ENCODE results near the gene RIBC2. TPM values are rescaled to one million over a fixed set of nuclear protein-coding genes. Genes with fewer than 3 reads are reported as not detected.

Gene RIBC2
- total RNA-seq: 0.44 and 3.1 TPM in 2 replicates

DNA sequence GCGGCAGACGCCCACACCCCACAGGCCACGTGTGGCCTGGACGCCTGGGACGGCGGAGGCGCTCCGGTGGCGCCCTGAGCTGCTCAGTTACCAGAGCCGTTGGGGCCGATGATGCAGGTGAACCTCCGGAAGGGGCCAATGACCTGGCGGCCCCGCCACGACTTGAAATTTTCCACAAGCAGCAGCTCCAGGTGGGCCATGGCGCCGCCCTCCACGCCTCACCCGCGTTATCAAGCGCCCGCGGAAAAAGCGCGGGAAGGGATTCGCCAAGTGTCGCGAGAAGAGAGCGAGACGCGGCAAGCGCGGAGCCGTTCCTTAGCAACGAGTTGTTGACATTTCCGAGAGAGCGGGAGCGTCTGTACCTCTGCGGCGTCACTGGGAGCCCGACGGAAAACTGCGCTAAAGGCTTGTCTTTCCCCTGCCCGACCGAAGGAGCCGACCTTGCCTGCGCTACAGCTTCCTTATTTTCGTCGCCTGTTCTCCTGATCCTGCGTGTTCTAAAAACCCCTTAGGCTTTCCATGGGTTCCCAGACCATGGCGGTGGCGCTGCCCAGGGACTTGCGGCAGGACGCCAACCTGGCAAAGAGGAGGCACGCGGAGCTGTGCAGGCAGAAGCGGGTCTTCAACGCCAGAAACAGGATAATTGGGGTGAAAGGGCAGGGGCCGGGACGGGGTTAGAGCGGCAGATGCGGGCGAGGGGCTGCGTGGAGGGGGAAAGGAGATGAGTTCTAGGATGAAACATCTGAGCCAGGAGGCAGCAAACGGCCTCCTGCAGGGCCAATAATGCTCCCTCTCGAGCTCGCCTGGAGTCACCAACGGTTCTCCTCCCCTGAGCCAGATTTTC, at the start of gene RIBC2, which contains the start of gene SMC1B:
Gene RIBC2 (plus strand): TSS at position 326 of the 844 bp plus-strand sequence. CDS start 194 bp downstream, at position 520.
Gene SMC1B (minus strand): TSS at position 232 of the 844 bp plus-strand sequence. CDS start 32 bp downstream, at position 200.

Other genes starting within 250 kb of the RIBC2 start
- 45.7 and 56.3 TPM in 2 replicates for gene NUP50, start 249.8 kb upstream of the RIBC2 start, total RNA-seq
- 30.2 and 55.8 TPM in 2 replicates for gene KIAA0930, start 172.8 kb upstream of the RIBC2 start, total RNA-seq
- gene UPK3A, start 128.7 kb upstream of the RIBC2 start, total RNA-seq: not detected in 2 replicates
- gene FAM118A, start 103.8 kb upstream of the RIBC2 start, total RNA-seq: 14.5 and 23.4 TPM in 2 replicates
- gene SMC1B, start 94 bp upstream of the RIBC2 start, total RNA-seq: not detected in 2 replicates
- gene FBLN1, start 89.2 kb downstream of the RIBC2 start, total RNA-seq: 15.6 and 278 TPM in 2 replicates

Measured in placental pericyte (primary cell).